HG03457 (cell line): ENCODE measurements around the gene CDH2.
"Not testable (repeated sequence)": the region's sequence is repeated elsewhere in the genome, so short reads cannot be mapped to it uniquely, and the experiment has no call there.

Experiments
- ATAC-seq: cut with Tn5 transposase; IDR thresholded peaks from one replicate; pipeline ENCODE4 v1.9.1; 2021; ENCODE audit warnings: moderate number of reproducible peaks; ENCODE audit not compliant: unreplicated experiment

CDH2 gene

GRCh38 chr18:27942706-27943105 lies 234.2 kb downstream of the CDH2 start:
- no peak for ATAC-seq

- no peak for ATAC-seq
These were observed 245.4 kb downstream of the CDH2 start for GRCh38 chr18:27931535-27931934.

GRCh38 chr18:27922780-27923179 lies 254.2 kb downstream of the CDH2 start:
- no peak for ATAC-seq

- no peak for ATAC-seq
These were observed 254.8 kb downstream of the CDH2 start for GRCh38 chr18:27921904-27922751.

- no peak for ATAC-seq
These were observed 255.5 kb downstream of the CDH2 start for GRCh38 chr18:27921392-27921791.

GRCh38 chr18:27920836-27921235 lies 256.1 kb downstream of the CDH2 start:
- ATAC-seq = no peak

- ATAC-seq = not testable (repeated sequence)
These were observed 270.7 kb downstream of the CDH2 start for GRCh38 chr18:27906189-27906588.

GRCh38 chr18:27903906-27904305 lies 273.0 kb downstream of the CDH2 start:
- ATAC-seq = no peak

GRCh38 chr18:27901424-27902226 lies 275.3 kb downstream of the CDH2 start:
- no peak for ATAC-seq
